Fibroblast of lung (primary cell): ENCODE data around the gene SYNDIG1L.

Experiments used
- CTCF ChIP-seq, 2 donors: IDR thresholded peaks in 1 of 2; conservative IDR thresholded peaks in 1 of 2; 1 replicate in 1 of 2; 2 replicates in 1 of 2; pipeline ENCODE4 v1.5.1; 2011 to 2012; ENCODE audit warnings: low read length in 2 of 2, control low read depth in 1 of 2, inconsistent platforms in 1 of 2, low read depth in 1 of 2, mild to moderate bottlenecking in 1 of 2
- EZH2 ChIP-seq: IDR thresholded peaks from 2 replicates; pipeline ENCODE4 v1.5.1; 2012; ENCODE audit warnings: low read length, control low read depth, mild to moderate bottlenecking; ENCODE audit errors: missing control alignments

GRCh38 chr14:74411671-74412070 lies 14.3 kb downstream of the SYNDIG1L start:
- no peak for TF ChIP-seq CTCF (conservative IDR thresholded peaks at IDR 0.05 in 1 of 2, IDR thresholded peaks at IDR 0.05 in 1 of 2; ENCODE audit: low read depth in 1 of 2, low read length in 2 of 2)
- no peak for TF ChIP-seq EZH2
